Tibial nerve (tissue), 4 donors: ENCODE results near the gene URM1. TPM values are rescaled to one million over a fixed set of nuclear protein-coding genes. Genes with fewer than 3 reads are reported as not detected.

Experiments
- DNase-seq, 2 donors: peaks; one replicate each; pipeline ENCODE4 v3.0.0-alpha.2; 2019; ENCODE audit warnings: low spot score in 2 of 2
- H3K27ac ChIP-seq, 4 donors: fragments of 200-600 bp; sonication (generic) in 3 of 4; one replicate each; pipeline ENCODE4 v1.5.1; 2017 to 2019; ENCODE audit warnings: mild to moderate bottlenecking in 1 of 4
- H3K27me3 ChIP-seq, 2 donors: fragments of 200-600 bp; sonication (generic) in 1 of 2; one replicate each; pipeline versions ENCODE4 v1.5.1 to v1.6.0; 2017 to 2019
- H3K36me3 ChIP-seq, 3 donors: fragments of 200-600 bp; sonication (generic); one replicate each; pipeline ENCODE4 v1.5.1; 2018 to 2019
- H3K4me1 ChIP-seq, 4 donors: fragments of 200-600 bp; sonication (generic) in 3 of 4; one replicate each; pipeline ENCODE4 v1.5.1; 2017 to 2019
- H3K4me3 ChIP-seq, 4 donors: fragments of 200-600 bp; sonication (generic) in 3 of 4; one replicate each; pipeline ENCODE4 v1.5.1; 2017 to 2019; ENCODE audit warnings: mild to moderate bottlenecking in 1 of 4, moderate library complexity in 1 of 4
- H3K9me3 ChIP-seq, 4 donors: fragments of 200-600 bp; sonication (generic) in 3 of 4; one replicate each; pipeline ENCODE4 v1.5.1; 2017 to 2019
- EP300 ChIP-seq, 2 donors: sonication (generic); formaldehyde crosslinking; IDR thresholded peaks; one replicate each; pipeline ENCODE4 v1.6.1; 2017; ENCODE audit warnings: antibody characterized with exemption in 2 of 2, mild to moderate bottlenecking in 1 of 2
- POLR2A ChIP-seq, 2 donors: fragments of 450-650 bp; IDR thresholded peaks; one replicate each; pipeline ENCODE4 v1.6.1; 2017; ENCODE audit warnings: antibody characterized with exemption in 2 of 2, mild to moderate bottlenecking in 2 of 2, moderate library complexity in 2 of 2
- WGBS, 2 donors: methylation state at CpG; one replicate each; pipeline ENCODE4 v1.1.5; 2018; 5-methylcytosine and 5-hydroxymethylcytosine counted together
- total RNA-seq, 4 donors: library from RNA; depleted of rRNA; stranded (reverse); fragments of >200 nt; gene quantifications; one replicate each; pipeline ENCODE4 v1.1.0, GENCODE V29; 2016
- TF ChIP-seq, protein P1 (sequence below), 5 experiments: fragments of 200-600 bp in 3 of 5; fragments of 450-650 bp in 2 of 5; sonication (generic) in 3 of 5; IDR thresholded peaks; one replicate each; pipeline ENCODE4 v1.5.1; 2016 to 2019; ENCODE audit warnings: antibody characterized with exemption in 5 of 5, mild to moderate bottlenecking in 3 of 5, moderate library complexity in 2 of 5

Gene URM1
- total RNA-seq, 4 donors from 2014 or later, result 18.1 to 25.5 (median 23.2) TPM

GRCh38 chr9:128404560-128404959 lies 33.4 kb downstream of the URM1 start:
- no peak for DNase-seq
- TF ChIP-seq POLR2A (IDR thresholded peaks at IDR 0.05), result no peak
- TF ChIP-seq, protein P1, sequence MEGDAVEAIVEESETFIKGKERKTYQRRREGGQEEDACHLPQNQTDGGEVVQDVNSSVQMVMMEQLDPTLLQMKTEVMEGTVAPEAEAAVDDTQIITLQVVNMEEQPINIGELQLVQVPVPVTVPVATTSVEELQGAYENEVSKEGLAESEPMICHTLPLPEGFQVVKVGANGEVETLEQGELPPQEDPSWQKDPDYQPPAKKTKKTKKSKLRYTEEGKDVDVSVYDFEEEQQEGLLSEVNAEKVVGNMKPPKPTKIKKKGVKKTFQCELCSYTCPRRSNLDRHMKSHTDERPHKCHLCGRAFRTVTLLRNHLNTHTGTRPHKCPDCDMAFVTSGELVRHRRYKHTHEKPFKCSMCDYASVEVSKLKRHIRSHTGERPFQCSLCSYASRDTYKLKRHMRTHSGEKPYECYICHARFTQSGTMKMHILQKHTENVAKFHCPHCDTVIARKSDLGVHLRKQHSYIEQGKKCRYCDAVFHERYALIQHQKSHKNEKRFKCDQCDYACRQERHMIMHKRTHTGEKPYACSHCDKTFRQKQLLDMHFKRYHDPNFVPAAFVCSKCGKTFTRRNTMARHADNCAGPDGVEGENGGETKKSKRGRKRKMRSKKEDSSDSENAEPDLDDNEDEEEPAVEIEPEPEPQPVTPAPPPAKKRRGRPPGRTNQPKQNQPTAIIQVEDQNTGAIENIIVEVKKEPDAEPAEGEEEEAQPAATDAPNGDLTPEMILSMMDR (IDR thresholded peaks at IDR 0.05), result no peak
- no peak for TF ChIP-seq EP300 (IDR thresholded peaks at IDR 0.05)
- Histone ChIP-seq H3K36me3 (no peaks in the 10 kb centered on the region), H3K4me1 (peaks cover 0 to 6% (median 0%) of the 10 kb centered on the region in 4 donors), H3K27me3 (peaks cover 0 to 10% of the 10 kb centered on the region in 2 donors), H3K4me3 (no peak overlapping the region), H3K27ac (no peak overlapping the region), H3K9me3 (no peaks in the 10 kb centered on the region)
- 77 to 79% methylated on average over 5 of the region's 5 CpGs for WGBS, 2 donors

DNA sequence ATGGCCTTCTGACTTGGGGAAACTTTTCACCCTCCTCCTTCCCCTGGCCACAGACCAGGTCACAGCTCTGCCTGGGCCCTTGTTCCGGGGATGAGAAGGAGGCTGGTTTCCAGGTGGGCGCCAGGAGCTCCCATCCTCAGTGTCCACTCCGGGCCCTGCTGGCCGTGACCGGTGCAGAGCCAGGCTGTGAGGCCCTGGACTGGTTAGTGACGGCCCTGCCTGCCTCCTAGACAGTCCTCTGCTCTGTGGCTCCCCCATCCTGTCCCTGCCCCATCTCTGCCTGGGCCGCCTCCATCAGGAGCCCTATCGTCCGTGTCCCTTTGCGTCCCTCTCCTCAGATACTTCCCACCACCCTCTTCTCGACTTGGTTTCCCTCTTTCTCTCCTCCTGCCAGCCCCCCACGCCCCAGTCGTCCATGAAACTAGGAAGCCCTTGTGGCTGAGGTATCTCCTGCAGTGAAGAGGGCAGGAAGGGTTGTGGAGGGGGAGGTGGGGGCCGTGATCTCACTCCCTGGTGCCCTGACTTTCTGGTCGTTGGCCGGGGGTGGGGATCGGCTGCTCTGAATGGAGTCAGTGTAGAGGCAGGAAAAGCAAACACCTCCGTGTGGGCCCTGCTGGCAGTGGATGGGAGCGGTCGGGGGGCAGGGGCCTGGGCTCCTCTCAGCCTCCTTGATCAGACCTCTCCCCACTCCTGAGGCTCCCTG lies 34.1 kb downstream of the URM1 start:
- Histone ChIP-seq H3K27me3 (peaks cover 0 to 10% of the 10 kb centered on the region in 2 donors), H3K36me3 (no peaks in the 10 kb centered on the region), H3K4me3 (no peak overlapping the region), H3K27ac (no peak overlapping the region), H3K4me1 (peaks cover 0 to 6% (median 0%) of the 10 kb centered on the region in 4 donors), H3K9me3 (no peaks in the 10 kb centered on the region)
- 35 to 44% methylated on average over 15 to 19 of the region's 20 CpGs for WGBS, 2 donors
- TF ChIP-seq, protein P1 (IDR thresholded peaks at IDR 0.05), result no peak
- TF ChIP-seq EP300 (IDR thresholded peaks at IDR 0.05) (no peak), POLR2A (IDR thresholded peaks at IDR 0.05) (no peak)
- DNase-seq, result no peak

- no peaks in the 10 kb centered on the region for H3K36me3 ChIP-seq
- WGBS, 2 donors, result 70 to 81% methylated on average over 5 to 6 of the region's 7 CpGs
- H3K9me3 ChIP-seq, result no peaks in the 10 kb centered on the region
- TF ChIP-seq EP300 (IDR thresholded peaks at IDR 0.05) (no peak), POLR2A (IDR thresholded peaks at IDR 0.05) (no peak)
- TF ChIP-seq, protein P1 (IDR thresholded peaks at IDR 0.05), result no peak
- H3K4me3 ChIP-seq, result no peak overlapping the region
- peaks cover 0 to 10% of the 10 kb centered on the region in 2 donors for H3K27me3 ChIP-seq
- no peak for DNase-seq
- peaks cover 0 to 6% (median 0%) of the 10 kb centered on the region in 4 donors for H3K4me1 ChIP-seq
- H3K27ac ChIP-seq, result no peak overlapping the region
Observed at GRCh38 chr9:128405780-128406171, 34.6 kb downstream of the URM1 start.

GRCh38 chr9:128406848-128407391 lies 35.7 kb downstream of the URM1 start:
- Histone ChIP-seq H3K4me1 (peaks cover 0 to 6% (median 0%) of the 10 kb centered on the region in 4 donors), H3K27me3 (peaks cover 0 to 11% of the 10 kb centered on the region in 2 donors), H3K4me3 (no peak overlapping the region), H3K9me3 (no peaks in the 10 kb centered on the region), H3K27ac (no peak overlapping the region), H3K36me3 (no peaks in the 10 kb centered on the region)
- TF ChIP-seq, protein P1 (IDR thresholded peaks at IDR 0.05), result no peak
- TF ChIP-seq EP300 (IDR thresholded peaks at IDR 0.05), result no peak
- no peak for TF ChIP-seq POLR2A (IDR thresholded peaks at IDR 0.05)
- no peak for DNase-seq
- 51 to 58% methylated on average over 7 to 9 of the region's 9 CpGs for WGBS, 2 donors

GRCh38 chr9:128408963-128409431 lies 37.8 kb downstream of the URM1 start:
- Histone ChIP-seq H3K4me1 (peaks cover 0 to 6% (median 0%) of the 10 kb centered on the region in 4 donors), H3K36me3 (no peaks in the 10 kb centered on the region), H3K4me3 (no peak overlapping the region), H3K27me3 (peaks cover 0 to 28% of the 10 kb centered on the region in 2 donors), H3K27ac (no peak overlapping the region), H3K9me3 (no peaks in the 10 kb centered on the region)
- WGBS, 2 donors, result 28 to 32% methylated on average over 7 to 17 of the region's 26 CpGs
- DNase-seq, result no peak
- TF ChIP-seq, protein P1 (IDR thresholded peaks at IDR 0.05), result no peak
- TF ChIP-seq POLR2A (IDR thresholded peaks at IDR 0.05) (no peak), EP300 (IDR thresholded peaks at IDR 0.05) (no peak)
